Endodermal cell (in vitro differentiated cells): Measurements from ENCODE around the gene APIP. TPM values are rescaled to one million over a fixed set of nuclear protein-coding genes. Genes with fewer than 3 reads are reported as not detected.

Source experiments
- DNase-seq: peaks from one replicate; pipeline ENCODE4 v3.0.0-alpha.2; 2017
- H3K27ac ChIP-seq: 2 replicates; pipeline ENCODE4 v1.5.1; 2013; ENCODE audit warnings: mild to moderate bottlenecking, low read depth, low read length, moderate library complexity
- H3K27me3 ChIP-seq: 2 replicates; pipeline ENCODE4 v1.6.1; 2013; ENCODE audit warnings: mild to moderate bottlenecking, low read length, moderate library complexity; ENCODE audit not compliant: insufficient read depth, control insufficient read depth, poor library complexity, severe bottlenecking
- H3K36me3 ChIP-seq: 2 replicates; pipeline ENCODE4 v1.7.0; 2013; ENCODE audit warnings: mild to moderate bottlenecking, low read length, moderate library complexity; ENCODE audit not compliant: control insufficient read depth, insufficient read depth
- H3K4me1 ChIP-seq: one replicate; pipeline ENCODE4 v1.7.0; 2013; ENCODE audit warnings: low read length; ENCODE audit not compliant: control insufficient read depth, insufficient read depth
- H3K4me3 ChIP-seq: 2 replicates; pipeline ENCODE4 v1.5.1; 2013; ENCODE audit warnings: mild to moderate bottlenecking, low read length, moderate library complexity
- H3K9ac ChIP-seq: 2 replicates; pipeline ENCODE4 v1.6.1; 2013; ENCODE audit warnings: mild to moderate bottlenecking, low read length, moderate library complexity; ENCODE audit not compliant: poor library complexity, severe bottlenecking; ENCODE audit errors: extremely low read depth
- H3K9me3 ChIP-seq: 2 replicates; pipeline ENCODE4 v1.6.1; 2013; ENCODE audit warnings: mild to moderate bottlenecking, low read length, moderate library complexity; ENCODE audit not compliant: control insufficient read depth
- H3K27ac Mint-ChIP-seq: 2 replicates; pipeline ENCODE4 v1.8.0; 2020; ENCODE audit warnings: mixed read lengths
- H3K27me3 Mint-ChIP-seq: 2 replicates; pipeline ENCODE4 v1.8.0; 2021; ENCODE audit warnings: mild to moderate bottlenecking, mixed read lengths; ENCODE audit not compliant: insufficient read depth
- H3K36me3 Mint-ChIP-seq: 2 replicates; pipeline ENCODE4 v1.8.0; 2020; ENCODE audit warnings: low read depth, mixed read lengths
- H3K4me1 Mint-ChIP-seq: 2 replicates; pipeline ENCODE4 v1.8.0; 2020; ENCODE audit warnings: mixed read lengths
- H3K4me3 Mint-ChIP-seq: 2 replicates; pipeline ENCODE4 v1.8.0; 2020; ENCODE audit warnings: mild to moderate bottlenecking, moderate library complexity, mixed read lengths
- H3K9me3 Mint-ChIP-seq: 2 replicates; pipeline ENCODE4 v1.8.0; 2020; ENCODE audit warnings: mild to moderate bottlenecking, mixed read lengths
- CTCF ChIP-seq: fragments of 200-600 bp; sonication (generic); conservative IDR thresholded peaks from 2 replicates; pipeline ENCODE4 v1.5.0; 2021; ENCODE audit warnings: antibody characterized with exemption, mild to moderate bottlenecking
- WGBS, 2 experiments: methylation state at CpG; one replicate each; pipeline versions ENCODE4 v1.1.5 to v1.1.7; 2013; ENCODE audit warnings: missing lambda C conversion rate in 2 of 2, mixed read lengths in 1 of 2; ENCODE audit not compliant: insufficient coverage in 1 of 2, insufficient read length in 1 of 2; 5-methylcytosine and 5-hydroxymethylcytosine counted together
- total RNA-seq, 2 donors: library from RNA; stranded (reverse); fragmentation: NEBNext Ultra II Directional in 1 of 2; extraction: Animal tissue kit (Norgen Biotek cat#: 25700) in 1 of 2; gene quantifications; 2 replicates in 1 of 2; 3 replicates in 1 of 2; pipeline ENCODE4 v1.2.1, GENCODE V29; 2021

APIP gene
- total RNA-seq, 2 donors from 2014 or later, result 31.8 to 46.2 TPM

- Histone ChIP-seq H3K27me3 (no peaks in the 10 kb centered on the region), H3K4me1 (no peaks in the 10 kb centered on the region), H3K9me3 (peaks cover 6% of the 10 kb centered on the region), H3K4me3 (no peak overlapping the region), H3K9ac (no peak overlapping the region), H3K27ac (no peak overlapping the region), H3K36me3 (peaks cover 57% of the 10 kb centered on the region)
- no peaks in the 10 kb centered on the region for H3K27me3 Mint-ChIP-seq
- no peak overlapping the region for H3K4me3 Mint-ChIP-seq
- no peak for DNase-seq
- H3K36me3 Mint-ChIP-seq, result peaks cover 32% of the 10 kb centered on the region
- peaks cover 5% of the 10 kb centered on the region for H3K9me3 Mint-ChIP-seq
- 96 to 100% methylated on average over 1 to 3 of the region's 3 CpGs for whole genome bisulfite sequencing, 2 experiments
- H3K4me1 Mint-ChIP-seq, result no peaks in the 10 kb centered on the region
- H3K27ac Mint-ChIP-seq, result no peak overlapping the region
- TF ChIP-seq CTCF, result no peak
These were observed 34.3 kb downstream of the APIP start for GRCh38 chr11:34881900-34882299.

DNA sequence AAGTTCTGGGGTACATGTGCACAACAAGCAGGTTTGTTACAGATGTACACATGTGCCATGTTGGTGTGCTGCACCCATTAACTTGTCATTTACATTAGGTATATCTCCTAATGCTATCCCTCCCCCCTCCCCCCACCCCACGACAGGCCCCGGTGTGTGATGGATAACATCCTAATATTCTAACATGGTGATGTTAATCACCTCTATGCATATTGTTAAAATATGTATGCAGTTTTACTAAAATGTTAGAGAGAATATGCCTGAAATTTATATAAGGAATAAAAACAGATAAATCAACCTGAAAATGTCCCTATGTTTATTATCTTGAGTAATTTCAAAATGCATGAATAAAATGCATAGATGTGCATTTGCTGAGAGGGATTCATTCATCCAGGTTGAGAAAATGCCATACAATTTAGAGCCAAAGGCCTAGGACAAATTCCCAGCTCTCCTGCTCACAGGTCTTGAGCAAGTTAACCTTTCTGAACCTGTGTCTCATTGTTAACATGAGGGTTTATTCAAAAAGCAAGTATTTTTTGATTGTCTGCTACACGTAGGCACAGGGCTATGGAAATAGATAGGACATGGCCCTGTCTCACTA is 38.7 kb downstream of the APIP start:
- H3K9ac ChIP-seq, result no peak overlapping the region
- no peaks in the 10 kb centered on the region for H3K4me1 ChIP-seq
- Mint-ChIP-seq H3K27ac (no peak overlapping the region), H3K27me3 (no peaks in the 10 kb centered on the region), H3K36me3 (peaks cover 34% of the 10 kb centered on the region), H3K4me1 (no peaks in the 10 kb centered on the region), H3K4me3 (no peak overlapping the region), H3K9me3 (peaks cover 11% of the 10 kb centered on the region)
- H3K9me3 ChIP-seq, result peaks cover 13% of the 10 kb centered on the region
- H3K27me3 ChIP-seq, result no peaks in the 10 kb centered on the region
- peaks cover 31% of the 10 kb centered on the region for H3K36me3 ChIP-seq
- DNase-seq, result no peak
- H3K27ac ChIP-seq, result no peak overlapping the region
- H3K4me3 ChIP-seq, result no peak overlapping the region
- WGBS, 2 experiments, result 89 to 92% methylated on average over 1 of the region's 3 CpGs
- no peak for TF ChIP-seq CTCF

DNA sequence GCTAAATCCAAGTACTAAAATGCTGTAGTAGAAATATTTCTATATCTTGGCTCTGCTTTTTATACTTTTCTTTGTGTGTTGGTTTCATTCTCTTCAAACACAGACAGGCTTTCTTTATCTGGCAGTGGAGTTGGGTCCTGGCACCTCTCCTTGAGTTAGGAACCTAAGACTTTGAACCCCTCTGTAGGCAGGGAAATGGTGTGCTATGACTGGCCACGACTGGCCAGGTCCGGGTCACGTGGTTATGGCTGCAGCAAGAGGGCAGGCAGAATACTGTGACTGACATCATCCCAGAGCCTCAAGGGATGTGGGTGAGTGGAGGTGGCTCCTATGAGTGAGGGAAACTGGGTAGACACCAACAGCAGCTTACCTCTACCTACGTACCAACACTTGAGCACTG is 42.0 kb downstream of the APIP start:
- TF ChIP-seq CTCF, result no peak
- Histone ChIP-seq H3K36me3 (peaks cover 15% of the 10 kb centered on the region), H3K9me3 (peaks cover 7% of the 10 kb centered on the region), H3K27me3 (no peaks in the 10 kb centered on the region), H3K4me1 (peaks cover 5% of the 10 kb centered on the region), H3K27ac (no peak overlapping the region), H3K4me3 (no peak overlapping the region), H3K9ac (no peak overlapping the region)
- no peak overlapping the region for H3K4me3 Mint-ChIP-seq
- no peak for DNase-seq
- no peak overlapping the region for H3K27ac Mint-ChIP-seq
- H3K9me3 Mint-ChIP-seq, result peaks cover 6% of the 10 kb centered on the region
- 98 to 100% methylated on average over 2 to 4 of the region's 4 CpGs for WGBS, 2 experiments
- H3K4me1 Mint-ChIP-seq, result peaks cover 11% of the 10 kb centered on the region
- peaks cover 17% of the 10 kb centered on the region for H3K36me3 Mint-ChIP-seq
- no peaks in the 10 kb centered on the region for H3K27me3 Mint-ChIP-seq
